ENCODE measurements around the gene TP53BP1. TPM values are rescaled to one million over a fixed set of nuclear protein-coding genes. Genes with fewer than 3 reads are reported as not detected.

Gene TP53BP1
- total RNA-seq, 1 donor from 2014 or later, result 99.5 TPM

DNA sequence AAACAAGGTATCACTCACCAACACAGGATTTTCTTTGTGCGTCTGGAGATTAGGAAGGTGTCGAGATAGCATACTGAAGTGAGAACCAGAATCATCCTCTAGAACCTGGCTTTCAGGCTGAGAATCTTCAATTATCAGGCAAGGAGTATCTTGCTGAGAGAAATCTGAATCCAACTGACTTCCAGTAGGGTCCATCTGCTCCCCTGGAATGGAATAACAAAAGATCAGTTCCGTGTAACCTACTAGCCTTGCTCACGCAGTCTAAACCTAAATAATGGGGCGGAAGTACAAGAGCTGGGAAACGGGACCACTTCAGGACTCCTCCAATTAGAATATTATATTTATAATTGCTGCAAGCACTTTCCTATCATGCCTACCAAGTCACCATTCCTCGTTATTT is 690 bp downstream of the TP53BP1 start:
- Mint-ChIP-seq H3K27me3 (ENCODE audit: low read depth) (no peaks in the 10 kb centered on the region), H3K4me1 (peaks cover 35% of the 10 kb centered on the region), H3K9me3 (no peaks in the 10 kb centered on the region), H3K36me3 (ENCODE audit: low read depth) (peaks cover 16% of the 10 kb centered on the region), H3K27ac (ENCODE audit: unreplicated experiment) (no peak overlapping the region), H3K4me3 (peak overlapping the region; percentile 99)
- TF ChIP-seq, protein P1, sequence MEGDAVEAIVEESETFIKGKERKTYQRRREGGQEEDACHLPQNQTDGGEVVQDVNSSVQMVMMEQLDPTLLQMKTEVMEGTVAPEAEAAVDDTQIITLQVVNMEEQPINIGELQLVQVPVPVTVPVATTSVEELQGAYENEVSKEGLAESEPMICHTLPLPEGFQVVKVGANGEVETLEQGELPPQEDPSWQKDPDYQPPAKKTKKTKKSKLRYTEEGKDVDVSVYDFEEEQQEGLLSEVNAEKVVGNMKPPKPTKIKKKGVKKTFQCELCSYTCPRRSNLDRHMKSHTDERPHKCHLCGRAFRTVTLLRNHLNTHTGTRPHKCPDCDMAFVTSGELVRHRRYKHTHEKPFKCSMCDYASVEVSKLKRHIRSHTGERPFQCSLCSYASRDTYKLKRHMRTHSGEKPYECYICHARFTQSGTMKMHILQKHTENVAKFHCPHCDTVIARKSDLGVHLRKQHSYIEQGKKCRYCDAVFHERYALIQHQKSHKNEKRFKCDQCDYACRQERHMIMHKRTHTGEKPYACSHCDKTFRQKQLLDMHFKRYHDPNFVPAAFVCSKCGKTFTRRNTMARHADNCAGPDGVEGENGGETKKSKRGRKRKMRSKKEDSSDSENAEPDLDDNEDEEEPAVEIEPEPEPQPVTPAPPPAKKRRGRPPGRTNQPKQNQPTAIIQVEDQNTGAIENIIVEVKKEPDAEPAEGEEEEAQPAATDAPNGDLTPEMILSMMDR (conservative IDR thresholded peaks at IDR 0.05), result no peak
- no peak for DNase-seq (ENCODE audit: low read depth, low spot score)

DNA sequence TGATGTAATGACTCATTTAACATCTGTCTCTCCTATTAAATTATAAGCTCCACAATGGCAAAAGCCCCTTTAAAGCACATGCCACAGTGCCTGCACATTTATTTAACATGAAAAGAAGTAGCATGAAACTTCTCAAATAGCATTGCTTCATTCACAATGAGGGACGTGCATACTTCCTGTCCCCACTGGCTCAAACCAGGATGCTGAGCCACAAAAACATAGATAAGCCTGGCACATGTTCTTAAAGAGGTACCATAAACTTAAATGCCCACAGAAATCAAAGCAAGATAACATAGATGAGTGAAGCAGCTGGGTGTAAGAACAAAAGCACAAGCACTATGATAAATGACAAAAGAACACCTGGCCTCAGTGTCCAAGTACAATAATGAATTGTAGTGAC is 3.8 kb downstream of the TP53BP1 start:
- Mint-ChIP-seq H3K9me3 (no peaks in the 10 kb centered on the region), H3K27me3 (ENCODE audit: low read depth) (no peaks in the 10 kb centered on the region), H3K27ac (ENCODE audit: unreplicated experiment) (no peak overlapping the region), H3K4me1 (peaks cover 31% of the 10 kb centered on the region), H3K4me3 (peak overlapping the region; percentile 70), H3K36me3 (ENCODE audit: low read depth) (peaks cover 19% of the 10 kb centered on the region)
- DNase-seq (ENCODE audit: low read depth, low spot score), result no peak
- TF ChIP-seq, protein P1 (conservative IDR thresholded peaks at IDR 0.05), result no peak

DNA sequence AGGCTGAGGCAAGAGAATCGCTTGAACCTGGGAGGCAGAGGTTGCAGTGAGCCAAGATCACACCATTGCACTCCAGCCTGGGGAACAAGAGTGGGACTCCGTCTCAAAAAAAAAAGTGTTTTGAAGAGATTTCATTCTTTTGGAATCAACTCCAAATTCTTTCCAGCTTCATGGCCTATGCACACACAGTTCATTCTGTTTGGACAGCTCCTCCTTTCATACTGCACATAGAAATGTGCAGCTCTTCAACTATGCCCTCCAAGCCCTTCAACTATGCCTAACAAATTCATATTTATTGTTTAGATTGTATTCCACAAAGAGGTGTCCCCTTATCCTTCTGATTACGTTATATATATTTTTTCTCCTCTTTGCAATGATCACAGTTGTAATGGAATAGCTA is 4.2 kb downstream of the TP53BP1 start:
- H3K36me3 Mint-ChIP-seq (ENCODE audit: low read depth), result peaks cover 22% of the 10 kb centered on the region
- no peak overlapping the region for H3K27ac Mint-ChIP-seq (ENCODE audit: unreplicated experiment)
- no peak for DNase-seq (ENCODE audit: low read depth, low spot score)

DNA sequence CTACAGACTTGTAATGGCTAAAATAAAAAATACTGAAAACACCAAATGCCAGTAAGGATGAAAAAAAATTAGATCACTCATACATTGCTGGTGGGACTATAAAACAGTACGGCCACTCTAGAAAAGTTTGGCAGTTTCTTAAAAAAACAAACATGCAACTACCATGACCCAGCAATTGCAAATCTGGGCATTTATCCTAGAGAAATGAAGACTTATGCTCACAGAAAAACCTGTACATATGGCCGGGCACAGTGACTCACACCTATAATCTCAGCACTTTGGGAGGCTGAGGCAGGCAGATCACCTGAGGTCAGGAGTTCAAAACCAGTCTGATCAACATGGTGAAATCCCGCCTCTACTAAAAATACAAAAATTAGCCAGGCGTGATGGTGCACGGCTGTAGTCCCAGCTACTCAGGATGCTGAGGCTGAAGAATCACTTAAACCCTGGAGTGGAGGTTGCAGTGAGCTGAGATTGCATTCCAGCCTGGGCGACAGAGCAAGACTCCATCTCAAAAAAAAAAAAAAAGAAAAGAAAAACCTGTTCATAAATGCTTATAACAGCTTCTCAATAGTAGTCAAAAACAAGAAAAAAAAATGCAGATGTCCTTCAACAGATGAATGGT is 5.6 kb downstream of the TP53BP1 start:
- Mint-ChIP-seq H3K9me3 (no peaks in the 10 kb centered on the region), H3K36me3 (ENCODE audit: low read depth) (peaks cover 18% of the 10 kb centered on the region)

More for the DNA sequence above, 4.2 kb downstream of the TP53BP1 start:
- Mint-ChIP-seq H3K4me3 (no peak overlapping the region), H3K9me3 (no peaks in the 10 kb centered on the region), H3K27me3 (ENCODE audit: low read depth) (no peaks in the 10 kb centered on the region), H3K4me1 (peaks cover 27% of the 10 kb centered on the region)
- TF ChIP-seq, protein P1 (conservative IDR thresholded peaks at IDR 0.05), result no peak

DNA sequence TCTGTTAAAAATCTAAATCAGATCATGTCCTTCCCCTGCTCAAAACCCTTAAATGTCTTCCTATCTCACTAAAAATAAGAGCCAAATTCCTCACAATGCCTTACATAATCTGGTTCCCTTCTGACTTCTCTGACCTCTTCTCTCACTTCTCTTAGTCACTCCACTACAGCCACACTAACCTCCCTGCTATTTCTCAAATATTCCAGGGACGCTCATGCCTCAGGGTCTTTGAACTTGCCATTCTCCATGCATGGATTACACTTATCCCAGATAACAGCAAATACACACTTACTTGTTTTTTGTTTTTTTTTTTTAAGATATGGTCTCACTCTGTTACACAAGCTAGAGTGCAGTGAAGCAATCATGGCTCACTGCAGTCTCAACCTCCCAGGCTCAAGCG is 8.5 kb downstream of the TP53BP1 start:
- peaks cover 5% of the 10 kb centered on the region for H3K4me1 Mint-ChIP-seq
- TF ChIP-seq, protein P1 (conservative IDR thresholded peaks at IDR 0.05), result no peak
- no peak overlapping the region for H3K4me3 Mint-ChIP-seq
- H3K36me3 Mint-ChIP-seq (ENCODE audit: low read depth), result peaks cover 25% of the 10 kb centered on the region
- H3K27me3 Mint-ChIP-seq (ENCODE audit: low read depth), result no peaks in the 10 kb centered on the region
- H3K27ac Mint-ChIP-seq (ENCODE audit: unreplicated experiment), result no peak overlapping the region
- H3K9me3 Mint-ChIP-seq, result no peaks in the 10 kb centered on the region
- DNase-seq (ENCODE audit: low read depth, low spot score), result no peak

More for the DNA sequence above, 5.6 kb downstream of the TP53BP1 start:
- Mint-ChIP-seq H3K4me3 (no peak overlapping the region), H3K27ac (ENCODE audit: unreplicated experiment) (no peak overlapping the region), H3K27me3 (ENCODE audit: low read depth) (no peaks in the 10 kb centered on the region), H3K4me1 (peaks cover 16% of the 10 kb centered on the region)
- no peak for DNase-seq (ENCODE audit: low read depth, low spot score)
- TF ChIP-seq, protein P1 (conservative IDR thresholded peaks at IDR 0.05), result no peak
